GM18508 (cell line): ENCODE data around the gene IL17RE.
"Not testable (repeated sequence)": the region's sequence is repeated elsewhere in the genome, so short reads cannot be mapped to it uniquely, and the experiment has no call there.

Experiments
- ATAC-seq: cut with Tn5 transposase; IDR thresholded peaks from one replicate; pipeline ENCODE4 v1.9.1; 2021; ENCODE audit warnings: moderate number of reproducible peaks; ENCODE audit not compliant: insufficient read depth, unreplicated experiment

Gene IL17RE

GRCh38 chr3:9902372-9903237 is at the start of gene IL17RE:
IL17RE (plus strand) TSS chr3:9902848; CDS start chr3:9902933, 85 bp downstream.
- no peak for ATAC-seq

GRCh38 chr3:9854291-9854940 is 48.2 kb upstream of the IL17RE start:
- not testable (repeated sequence) for ATAC-seq

GRCh38 chr3:9855594-9855993 is 47.1 kb upstream of the IL17RE start:
- no peak for ATAC-seq

- no peak for ATAC-seq
These were observed 43.1 kb upstream of the IL17RE start for GRCh38 chr3:9859530-9860025.

GRCh38 chr3:9861201-9861600 is 41.4 kb upstream of the IL17RE start:
- no peak for ATAC-seq

- no peak for ATAC-seq
These were observed 41.0 kb upstream of the IL17RE start for GRCh38 chr3:9861626-9862130.

GRCh38 chr3:9862391-9863057 is 40.1 kb upstream of the IL17RE start:
- ATAC-seq: no peak

- no peak for ATAC-seq
These were observed 39.4 kb upstream of the IL17RE start for GRCh38 chr3:9863058-9863772.

GRCh38 chr3:9864200-9864927 is 38.3 kb upstream of the IL17RE start:
- no peak for ATAC-seq

GRCh38 chr3:9865125-9865637 is 37.5 kb upstream of the IL17RE start:
- not testable (repeated sequence) for ATAC-seq

- no peak for ATAC-seq
These were observed 36.0 kb upstream of the IL17RE start for GRCh38 chr3:9866639-9867038.

- no peak for ATAC-seq
These were observed 35.5 kb upstream of the IL17RE start for GRCh38 chr3:9867106-9867505.

GRCh38 chr3:9869955-9870354 is 32.7 kb upstream of the IL17RE start:
- no peak for ATAC-seq

GRCh38 chr3:9870978-9871377 is 31.7 kb upstream of the IL17RE start:
- no peak for ATAC-seq

GRCh38 chr3:9872067-9872466 is 30.6 kb upstream of the IL17RE start:
- not testable (repeated sequence) for ATAC-seq

GRCh38 chr3:9875448-9875847 is 27.2 kb upstream of the IL17RE start:
- ATAC-seq: no peak

GRCh38 chr3:9876255-9876654 is 26.4 kb upstream of the IL17RE start:
- ATAC-seq: not testable (repeated sequence)

GRCh38 chr3:9876991-9877390 is 25.7 kb upstream of the IL17RE start:
- ATAC-seq: no peak

- no peak for ATAC-seq
These were observed 23.9 kb upstream of the IL17RE start for GRCh38 chr3:9878700-9879099.
